Osteoblast (primary cell): Measurements from ENCODE around the gene CALN1. TPM values are rescaled to one million over a fixed set of nuclear protein-coding genes. Genes with fewer than 3 reads are reported as not detected.

Source experiments
- DNase-seq: peaks from one replicate; pipeline ENCODE4 v3.0.0; 2011; ENCODE audit warnings: low spot score, mixed read lengths; ENCODE audit not compliant: insufficient read length; ENCODE audit errors: missing footprints
- H2AFZ ChIP-seq: 2 replicates; pipeline ENCODE4 v1.6.0; 2011; ENCODE audit warnings: mild to moderate bottlenecking, low read length
- H3K27ac ChIP-seq: 2 replicates; pipeline ENCODE4 v1.5.1; 2011; ENCODE audit warnings: mild to moderate bottlenecking, low read depth, low read length, moderate library complexity
- H3K27me3 ChIP-seq: 2 replicates; pipeline ENCODE4 v1.6.0; 2012; ENCODE audit warnings: mild to moderate bottlenecking, control low read depth, inconsistent platforms, low read length, moderate library complexity; ENCODE audit not compliant: insufficient read depth
- H3K36me3 ChIP-seq: 2 replicates; pipeline ENCODE4 v1.5.1; 2011; ENCODE audit warnings: mild to moderate bottlenecking, low read length, control low read depth, moderate library complexity; ENCODE audit not compliant: insufficient read depth
- H3K4me1 ChIP-seq: 2 replicates; pipeline ENCODE4 v1.5.1; 2011; ENCODE audit warnings: mild to moderate bottlenecking, low read length, control low read depth, moderate library complexity; ENCODE audit not compliant: insufficient read depth
- H3K4me2 ChIP-seq: 2 replicates; pipeline ENCODE4 v1.6.0; 2011; ENCODE audit warnings: mild to moderate bottlenecking, low read length; ENCODE audit not compliant: insufficient read depth
- H3K4me3 ChIP-seq: fragments of 200-600 bp; sonication (generic); 3 replicates; pipeline ENCODE4 v1.5.1; 2012; ENCODE audit warnings: mild to moderate bottlenecking, low read length, inconsistent platforms; ENCODE audit not compliant: insufficient read depth
- H3K79me2 ChIP-seq: 2 replicates; pipeline ENCODE4 v1.6.0; 2012; ENCODE audit warnings: mild to moderate bottlenecking, low read length, control low read depth, inconsistent platforms; ENCODE audit not compliant: insufficient read depth
- H3K9me3 ChIP-seq: 2 replicates; pipeline ENCODE4 v1.5.1; 2011; ENCODE audit warnings: low read depth, low read length, control low read depth
- H4K20me1 ChIP-seq: 2 replicates; pipeline ENCODE4 v1.6.0; 2012; ENCODE audit warnings: mild to moderate bottlenecking, low read length, control low read depth; ENCODE audit not compliant: insufficient read depth
- CTCF ChIP-seq: IDR thresholded peaks from 2 replicates; pipeline ENCODE4 v1.5.1; 2011; ENCODE audit warnings: mild to moderate bottlenecking, low read depth, low read length, moderate library complexity; ENCODE audit errors: extremely low read depth
- total RNA-seq: library from RNA; depleted of rRNA; stranded (reverse); fragments of >200 nt; gene quantifications from 2 replicates; pipeline ENCODE4 v1.2.3, GENCODE V29; 2012

Gene CALN1
- total RNA-seq, 1 donor, result not detected

GRCh38 chr7:71782051-71782450 lies 630.1 kb downstream of the CALN1 start:
- no peak overlapping the region for H2AFZ ChIP-seq
- H3K4me2 ChIP-seq, result no peak overlapping the region
- no peak for TF ChIP-seq CTCF
- no peaks in the 10 kb centered on the region for H4K20me1 ChIP-seq
- H3K4me3 ChIP-seq, result no peak overlapping the region
- DNase-seq, result no peak
- H3K79me2 ChIP-seq, result no peaks in the 10 kb centered on the region
- no peak overlapping the region for H3K27ac ChIP-seq
- H3K9me3 ChIP-seq, result no peaks in the 10 kb centered on the region
- no peaks in the 10 kb centered on the region for H3K36me3 ChIP-seq
- no peaks in the 10 kb centered on the region for H3K4me1 ChIP-seq
- H3K27me3 ChIP-seq, result no peaks in the 10 kb centered on the region

GRCh38 chr7:71780282-71780681 lies 631.9 kb downstream of the CALN1 start:
- no peaks in the 10 kb centered on the region for H4K20me1 ChIP-seq
- H3K27ac ChIP-seq, result no peak overlapping the region
- H3K9me3 ChIP-seq, result no peaks in the 10 kb centered on the region
- no peaks in the 10 kb centered on the region for H3K4me1 ChIP-seq
- H3K4me3 ChIP-seq, result no peak overlapping the region
- no peaks in the 10 kb centered on the region for H3K36me3 ChIP-seq
- H3K27me3 ChIP-seq, result no peaks in the 10 kb centered on the region
- DNase-seq, result no peak
- H3K79me2 ChIP-seq, result no peaks in the 10 kb centered on the region
- H3K4me2 ChIP-seq, result no peak overlapping the region
- no peak overlapping the region for H2AFZ ChIP-seq
- TF ChIP-seq CTCF, result no peak

- Histone ChIP-seq H3K4me1 (no peaks in the 10 kb centered on the region), H3K4me2 (no peak overlapping the region), H3K36me3 (no peaks in the 10 kb centered on the region), H3K79me2 (no peaks in the 10 kb centered on the region), H3K4me3 (no peak overlapping the region), H3K27ac (no peak overlapping the region), H2AFZ (no peak overlapping the region), H3K27me3 (no peaks in the 10 kb centered on the region), H4K20me1 (no peaks in the 10 kb centered on the region), H3K9me3 (no peaks in the 10 kb centered on the region)
- DNase-seq, result no peak
- TF ChIP-seq CTCF, result no peak
Observed at GRCh38 chr7:71777278-71777677, 634.9 kb downstream of the CALN1 start.

GRCh38 chr7:71776726-71777125 lies 635.4 kb downstream of the CALN1 start:
- DNase-seq, result no peak
- H2AFZ ChIP-seq, result no peak overlapping the region
- H3K36me3 ChIP-seq, result no peaks in the 10 kb centered on the region
- TF ChIP-seq CTCF, result no peak
- no peak overlapping the region for H3K27ac ChIP-seq
- no peaks in the 10 kb centered on the region for H3K27me3 ChIP-seq
- no peaks in the 10 kb centered on the region for H3K79me2 ChIP-seq
- no peaks in the 10 kb centered on the region for H4K20me1 ChIP-seq
- H3K4me1 ChIP-seq, result no peaks in the 10 kb centered on the region
- no peak overlapping the region for H3K4me3 ChIP-seq
- H3K9me3 ChIP-seq, result no peaks in the 10 kb centered on the region
- no peak overlapping the region for H3K4me2 ChIP-seq
